GM10847 (cell line): Measurements from ENCODE around the gene CREBL2.

ENCODE experiments used
- POLR2A ChIP-seq: IDR thresholded peaks from 2 replicates; pipeline ENCODE4 v1.6.1; 2011; ENCODE audit not compliant: insufficient read length; ENCODE audit errors: extremely low read depth

The CREBL2 gene

GRCh38 chr12:12611512-12612306 lies at the start of gene CREBL2:
Gene CREBL2, plus strand, starts transcription at chr12:12611876. Its CDS starts 297 bp downstream, at chr12:12612173.
- peak; percentile 60 for TF ChIP-seq POLR2A

DNA sequence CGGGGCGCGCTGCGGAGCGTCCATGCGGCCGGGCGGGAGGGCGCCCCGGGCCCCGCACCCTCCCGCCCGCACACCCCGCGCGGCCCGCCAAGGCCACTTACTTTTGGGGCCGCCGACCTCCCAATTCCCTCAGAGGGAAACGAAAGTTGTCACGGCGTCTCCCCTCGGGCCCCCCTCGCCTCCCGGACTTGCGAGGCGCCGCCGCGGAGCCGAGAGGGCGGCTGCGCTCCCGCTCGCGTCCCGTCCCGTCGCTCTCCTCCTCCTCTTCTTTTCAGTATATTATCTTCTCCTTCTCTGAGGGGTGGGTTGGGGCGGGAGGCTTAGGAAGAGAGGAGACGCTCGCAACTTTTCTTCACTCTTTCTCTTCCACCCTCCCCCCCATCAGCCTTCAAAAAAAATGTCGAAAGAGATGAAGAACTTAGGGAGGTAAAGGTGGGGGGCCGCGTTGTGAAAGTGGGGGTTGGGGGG lies 49.6 kb upstream of the CREBL2 start:
- TF ChIP-seq POLR2A: no peak

- TF ChIP-seq POLR2A: peak; percentile 64
Observed at GRCh38 chr12:12562585-12563261, 49.0 kb upstream of the CREBL2 start, which contains the start of gene DUSP16. Gene DUSP16, minus strand, starts transcription at chr12:12562863. Its CDS starts 41,765 bp downstream, at chr12:12521098.

GRCh38 chr12:12563290-12563928 lies 48.3 kb upstream of the CREBL2 start:
- TF ChIP-seq POLR2A: no peak

- no peak for TF ChIP-seq POLR2A
Observed at GRCh38 chr12:12564911-12565310, 46.8 kb upstream of the CREBL2 start.

- TF ChIP-seq POLR2A: no peak
Observed at GRCh38 chr12:12572659-12573058, 39.0 kb upstream of the CREBL2 start.

DNA sequence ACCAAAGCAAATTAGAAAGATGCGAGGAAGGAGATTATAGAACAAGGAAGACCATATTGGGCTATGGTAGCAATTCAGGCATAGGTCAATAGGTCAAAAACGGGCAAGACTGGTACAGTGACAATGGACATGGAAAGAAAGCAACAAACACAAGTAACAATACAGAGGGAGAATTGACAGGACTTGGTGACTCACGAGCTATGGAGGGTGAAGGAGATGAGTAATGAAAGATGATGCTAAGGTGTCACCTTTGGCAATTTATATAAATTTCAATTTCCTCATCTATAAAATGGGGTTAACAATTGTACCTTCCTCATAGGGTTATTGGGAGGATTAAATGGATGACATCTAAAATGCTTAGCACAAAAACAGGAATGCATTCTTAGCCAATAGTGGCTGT lies 33.9 kb upstream of the CREBL2 start:
- no peak for TF ChIP-seq POLR2A

GRCh38 chr12:12582193-12582881 lies 29.3 kb upstream of the CREBL2 start:
- TF ChIP-seq POLR2A: no peak

GRCh38 chr12:12582895-12583303 lies 28.8 kb upstream of the CREBL2 start:
- TF ChIP-seq POLR2A: no peak

DNA sequence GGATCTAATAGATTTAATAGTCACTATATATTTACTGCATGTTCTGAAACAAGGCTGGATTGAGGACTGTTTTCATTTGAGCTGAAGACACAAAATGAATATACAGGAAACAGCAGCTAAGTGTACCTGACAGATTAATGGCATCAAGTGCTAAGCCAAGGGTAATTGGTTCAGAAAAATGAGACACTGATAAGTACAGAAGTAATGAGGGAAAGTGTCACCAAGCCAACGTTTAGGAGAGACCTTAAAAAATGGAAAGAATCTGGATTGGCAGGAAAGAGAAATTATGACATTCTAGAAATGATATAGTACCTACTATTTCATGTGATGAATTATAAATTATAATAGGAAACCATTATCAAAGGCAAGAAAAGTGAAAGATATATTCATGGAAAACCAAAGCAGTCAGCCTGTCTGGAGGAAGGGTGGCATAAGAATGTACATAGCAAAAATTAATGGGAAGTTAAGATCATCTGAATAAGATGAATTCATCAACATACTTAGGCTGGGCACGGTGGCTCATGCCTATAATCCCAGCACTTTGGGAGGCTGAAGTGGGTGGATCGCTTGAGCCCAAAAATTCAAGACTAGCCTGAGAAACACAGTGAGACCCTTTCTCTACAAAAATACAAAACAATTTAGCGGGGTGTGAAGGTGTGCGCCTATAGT lies 28.0 kb upstream of the CREBL2 start:
- TF ChIP-seq POLR2A: no peak

DNA sequence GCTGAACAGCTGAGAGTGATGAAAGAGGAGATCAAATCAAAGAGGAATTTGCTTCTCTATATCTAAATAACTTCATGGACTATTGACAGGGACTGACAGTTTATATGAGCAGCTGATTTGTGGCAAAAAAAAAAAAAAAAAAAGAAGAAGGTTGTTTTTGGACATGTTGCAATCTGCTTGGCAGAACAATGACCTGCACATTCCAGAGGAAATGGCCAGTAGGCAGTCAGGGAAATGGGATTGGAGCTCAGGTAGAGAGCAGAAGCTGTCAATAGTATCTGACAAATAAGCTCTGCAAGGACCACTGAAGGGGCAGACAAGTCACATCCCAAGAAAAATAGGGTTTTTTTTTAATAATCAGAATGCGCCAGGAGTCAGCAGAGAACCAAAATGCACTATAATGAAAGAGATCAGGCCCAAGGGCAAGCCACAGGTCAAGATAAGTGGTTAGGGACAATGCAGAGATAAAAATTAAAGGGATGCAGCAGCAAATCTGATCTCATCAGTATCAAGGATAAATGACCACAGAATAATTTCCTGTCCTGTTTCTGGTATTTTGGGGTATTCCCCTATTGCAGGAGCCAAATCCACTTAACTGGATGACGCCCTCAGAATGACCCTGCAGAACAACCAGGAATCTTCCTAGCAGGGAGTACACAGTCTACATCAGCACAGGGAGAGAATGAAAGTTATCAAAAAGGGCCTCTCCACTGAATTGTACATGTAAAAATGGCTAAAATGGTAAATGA lies 26.4 kb upstream of the CREBL2 start:
- no peak for TF ChIP-seq POLR2A

DNA sequence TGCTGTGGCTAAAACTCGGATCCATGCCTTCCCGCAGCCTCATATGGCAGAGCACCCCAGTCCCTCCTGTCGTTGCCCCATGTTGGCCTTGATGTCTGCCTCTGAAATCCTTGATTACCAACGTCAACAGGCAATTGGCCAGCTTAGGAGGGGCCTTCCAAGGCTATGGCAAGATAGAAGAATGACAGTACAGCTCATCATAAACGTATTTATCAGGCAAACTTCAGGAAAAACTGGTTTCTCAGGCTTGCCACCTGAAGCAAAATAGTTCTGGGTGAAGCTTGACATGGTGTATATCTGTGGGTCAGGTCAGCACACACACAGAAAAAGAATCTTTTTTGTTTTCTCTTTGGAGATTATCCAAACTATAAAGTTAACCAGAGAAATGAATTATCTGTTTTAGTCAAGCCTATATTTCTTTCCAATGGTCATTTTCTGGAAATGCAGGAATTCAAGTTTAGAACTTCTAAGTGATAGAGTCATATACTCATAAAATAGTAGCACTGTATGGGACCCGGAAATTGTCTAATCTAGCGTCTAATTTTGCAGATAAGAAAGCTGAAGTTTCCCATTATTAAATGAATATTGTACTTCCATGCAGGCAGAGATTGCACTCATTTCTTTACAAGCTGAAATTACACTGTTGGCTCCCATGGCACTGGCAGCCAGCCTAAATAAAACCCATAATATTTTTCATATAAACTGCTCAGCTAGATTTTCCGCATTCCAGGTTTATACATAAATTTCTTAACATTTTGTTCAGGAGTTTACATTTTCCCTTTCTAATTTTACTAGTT lies 24.6 kb upstream of the CREBL2 start:
- no peak for TF ChIP-seq POLR2A

GRCh38 chr12:12587878-12588277 lies 23.8 kb upstream of the CREBL2 start:
- TF ChIP-seq POLR2A: no peak
